HepG2 (cell line): ENCODE results near the gene KIF22. TPM values are rescaled to one million over a fixed set of nuclear protein-coding genes. Genes with fewer than 3 reads are reported as not detected.

Experiments used
- ATM ChIP-seq: fragments of 450-650 bp; IDR thresholded peaks from 2 replicates; pipeline ENCODE4 v1.7.1; 2017; ENCODE audit warnings: mild to moderate bottlenecking, borderline replicate concordance
- LRRFIP1 ChIP-seq: sonication (generic); formaldehyde crosslinking; conservative IDR thresholded peaks from 2 replicates; pipeline ENCODE4 v1.4.0; 2020; ENCODE audit warnings: missing genetic modification reagents
- NFATC3 ChIP-seq: sonication (generic); formaldehyde crosslinking; IDR thresholded peaks from 2 replicates; pipeline ENCODE4 v1.5.1; 2020; ENCODE audit warnings: mild to moderate bottlenecking, missing genetic modification reagents
- PATZ1 ChIP-seq: sonication (generic); formaldehyde crosslinking; IDR thresholded peaks from 2 replicates; pipeline ENCODE4 v1.4.0; 2020; ENCODE audit warnings: missing genetic modification reagents
- SP5 ChIP-seq: IDR thresholded peaks from 2 replicates; pipeline ENCODE4 v1.6.1; 2016; ENCODE audit warnings: low read depth, borderline replicate concordance
- SRSF4 ChIP-seq: fragments of 200-400 bp; formaldehyde crosslinking; IDR thresholded peaks from one replicate; pipeline ENCODE4 v1.6.1; 2018; ENCODE audit warnings: mild to moderate bottlenecking, low read depth, low read length, moderate library complexity; ENCODE audit not compliant: poor library complexity, severe bottlenecking
- ZBTB44 ChIP-seq: sonication (generic); formaldehyde crosslinking; IDR thresholded peaks from 2 replicates; pipeline ENCODE4 v1.4.0; 2020; ENCODE audit warnings: missing genetic modification reagents
- ZC3H13 ChIP-seq: sonication (generic); formaldehyde crosslinking; IDR thresholded peaks from 2 replicates; pipeline ENCODE4 v1.8.1; 2023; ENCODE audit warnings: mild to moderate bottlenecking, missing genetic modification reagents, moderate library complexity
- ZFAT ChIP-seq: sonication (generic); formaldehyde crosslinking; conservative IDR thresholded peaks from 2 replicates; pipeline ENCODE4 v1.8.1; 2023; ENCODE audit warnings: missing genetic modification reagents, inconsistent platforms
- ZHX2 ChIP-seq, 2 experiments: sonication (generic) in 1 of 2; formaldehyde crosslinking in 1 of 2; IDR thresholded peaks; 2 replicates each; pipeline versions ENCODE4 v1.6.1 to v1.9.0; 2014 to 2022; ENCODE audit warnings: antibody characterized with exemption in 1 of 2, borderline replicate concordance in 1 of 2, inconsistent platforms in 1 of 2, low read depth in 1 of 2, missing genetic modification reagents in 1 of 2
- ZMYM2 ChIP-seq: sonication (generic); formaldehyde crosslinking; IDR thresholded peaks from 2 replicates; pipeline ENCODE4 v1.8.0; 2022; ENCODE audit warnings: mild to moderate bottlenecking, missing genetic modification reagents
- ZNF121 ChIP-seq: sonication (generic); formaldehyde crosslinking; IDR thresholded peaks from 2 replicates; pipeline ENCODE4 v1.5.0; 2020; ENCODE audit warnings: mild to moderate bottlenecking, missing genetic modification reagents
- ZNF143 ChIP-seq: sonication (generic); formaldehyde crosslinking; IDR thresholded peaks from 2 replicates; pipeline ENCODE4 v1.4.0; 2020; ENCODE audit warnings: missing genetic modification reagents
- ZNF543 ChIP-seq: sonication (generic); formaldehyde crosslinking; IDR thresholded peaks from 2 replicates; pipeline ENCODE4 v1.4.0; 2020; ENCODE audit warnings: mild to moderate bottlenecking, missing genetic modification reagents
- ZNF547 ChIP-seq: sonication (generic); formaldehyde crosslinking; IDR thresholded peaks from 2 replicates; pipeline ENCODE4 v1.5.1; 2020; ENCODE audit warnings: mild to moderate bottlenecking, missing genetic modification reagents
- ZNF761 ChIP-seq: sonication (generic); formaldehyde crosslinking; conservative IDR thresholded peaks from 2 replicates; pipeline ENCODE4 v1.4.0; 2020; ENCODE audit warnings: mild to moderate bottlenecking, missing genetic modification reagents
- ZNF768 ChIP-seq: sonication (generic); formaldehyde crosslinking; IDR thresholded peaks from 2 replicates; pipeline ENCODE4 v1.4.0; 2020; ENCODE audit warnings: missing genetic modification reagents
- polyA plus RNA-seq, 8 experiments: library from polyadenylated mRNA; depleted of rRNA in 3 of 8; stranded (reverse) in 7 of 8; unstranded in 1 of 8; fragments of >200 nt; fragmentation: Illumina TruSeq in 4 of 8; extraction: Trizol in 4 of 8; gene quantifications; 2 replicates each; pipeline versions ENCODE4 v1.2.1 to v1.2.3, GENCODE V29; 2011 to 2016; ENCODE audit warnings: low read depth in 4 of 8, missing spikeins in 1 of 8, mixed read lengths in 1 of 8; ENCODE audit not compliant: insufficient read depth in 1 of 8
- total RNA-seq, 5 experiments: library from RNA; depleted of rRNA; stranded (reverse); fragments of >200 nt; fragmentation: Illumina TruSeq; extraction: Trizol; gene quantifications; 2 replicates each; pipeline ENCODE4 v1.2.3, GENCODE V29; 2016; ENCODE audit warnings: low read depth in 1 of 5

The KIF22 gene
- total and polyA plus RNA-seq, 2 of the 13 experiments (the other 11 are each of a cell fraction or from before 2014, with no cell fraction given): 95.8 to 118 TPM

- TF ChIP-seq ZHX2 (IDR thresholded peaks at IDR 0.05; ENCODE audit: low read depth) (no peak), ZHX2 (CRISPR knock-in tag; IDR thresholded peaks at IDR 0.05; ENCODE audit: borderline replicate concordance) (no peak), ZNF143 (CRISPR knock-in tag) (no peak), ZNF761 (no peak; the same call in 1 of the 2 replicates), LRRFIP1 (CRISPR knock-in tag) (no peak), ZFAT (CRISPR knock-in tag) (no peak), ZNF121 (CRISPR knock-in tag) (peak; percentile 23; the same call in 1 of the 2 replicates), ZBTB44 (no peak), ATM (no peak), SP5 (CRISPR knock-in tag) (0 out of 2 replicates have a peak, but pooled peaks have one; percentile 13), PATZ1 (CRISPR knock-in tag) (peak; percentile 81), ZMYM2 (CRISPR knock-in tag) (peak; percentile 72), ZNF543 (CRISPR knock-in tag) (peak; percentile 14; the same call in 1 of the 2 replicates), ZNF547 (CRISPR knock-in tag) (no peak), ZC3H13 (peak; percentile 94), ZNF768 (CRISPR knock-in tag) (no peak), NFATC3 (CRISPR knock-in tag) (no peak), SRSF4 (no peak)
These were observed 26.3 kb downstream of the KIF22 start (continued) for GRCh38 chr16:29816694-29817441.
